Myocyte (in vitro differentiated cells): ENCODE results near the gene GGTLC1. TPM values are rescaled to one million over a fixed set of nuclear protein-coding genes. Genes with fewer than 3 reads are reported as not detected.
"Not testable (repeated sequence)": the region's sequence is repeated elsewhere in the genome, so short reads cannot be mapped to it uniquely, and the experiment has no call there.

Experiments used
- DNase-seq: peaks from one replicate; pipeline ENCODE4 v3.0.0-alpha.2; 2012; ENCODE audit warnings: low read depth
- total RNA-seq: library from RNA; depleted of rRNA; stranded (reverse); fragments of >200 nt; gene quantifications from 2 replicates; pipeline ENCODE4 v1.2.3, GENCODE V29; 2014

GGTLC1 gene
- total RNA-seq, 1 donor from 2014 or later, result not detected

DNA sequence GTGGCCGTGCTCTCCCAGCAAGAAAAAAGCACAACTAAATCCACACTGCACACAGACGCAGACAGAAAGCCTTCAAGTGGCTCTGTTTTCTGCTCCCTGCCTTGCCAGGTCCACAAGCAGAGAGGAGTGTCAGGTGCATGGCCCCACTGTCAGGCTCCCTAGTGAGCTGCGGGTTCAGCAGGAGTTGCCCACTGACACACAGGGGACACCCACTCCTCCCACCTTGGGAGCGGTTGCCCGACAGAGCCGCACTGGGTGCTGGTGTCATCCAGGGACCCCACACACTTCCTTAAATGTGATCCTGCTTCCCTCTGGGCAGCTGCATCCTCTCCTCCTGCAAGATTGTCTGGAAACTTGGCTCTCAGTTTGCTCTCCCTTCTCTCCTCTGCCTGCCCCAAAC lies 6.7 kb upstream of the GGTLC1 start:
- not testable (repeated sequence) for DNase-seq

- not testable (repeated sequence) for DNase-seq
Observed at GRCh38 chr20:23994001-23994633, 5.5 kb upstream of the GGTLC1 start.

- DNase-seq, result not testable (repeated sequence)
Observed at GRCh38 chr20:23993440-23993839, 4.9 kb upstream of the GGTLC1 start.

DNA sequence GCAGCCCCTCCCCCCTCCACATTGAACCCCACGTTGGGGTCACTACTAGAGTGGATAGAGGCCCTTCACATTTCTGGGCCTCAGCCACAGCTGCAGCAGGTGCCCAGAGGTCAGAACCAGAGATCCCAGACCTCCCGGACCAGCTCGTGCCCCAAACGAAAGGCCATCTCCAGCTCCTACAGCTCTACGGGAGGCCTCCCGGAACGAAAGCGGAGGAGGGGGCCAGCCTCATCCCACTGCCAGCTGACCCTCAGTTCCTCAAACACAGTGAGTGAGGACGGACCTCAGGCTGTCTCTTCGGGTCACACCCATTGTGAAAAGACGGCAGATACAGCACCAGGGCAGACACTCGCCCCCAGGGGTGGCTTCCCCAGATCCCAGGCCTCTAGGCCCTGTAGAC lies 1.7 kb upstream of the GGTLC1 start:
- DNase-seq, result not testable (repeated sequence)

DNA sequence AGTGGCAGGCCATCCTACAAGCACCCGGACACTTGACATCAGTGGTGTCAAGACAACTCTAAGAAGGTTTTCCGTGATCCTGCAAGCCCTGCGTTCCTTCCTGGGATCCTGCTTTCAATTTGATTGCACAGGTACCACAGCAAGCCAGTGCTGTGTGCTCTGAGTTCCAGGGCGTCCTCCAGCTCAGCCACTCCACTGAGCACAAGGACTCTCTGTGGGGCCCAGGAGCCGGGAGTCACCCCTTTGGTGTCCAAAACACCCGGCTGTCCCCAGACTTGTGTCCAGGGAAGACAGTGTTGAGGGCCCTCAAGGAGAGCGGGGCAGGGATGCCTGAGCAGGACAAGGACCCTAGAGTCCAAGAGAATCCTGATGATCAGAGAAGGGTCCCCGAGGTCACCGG lies 387 bp upstream of the GGTLC1 start:
- DNase-seq, result not testable (repeated sequence)

GRCh38 chr20:23986716-23987115 lies 1.9 kb downstream of the GGTLC1 start:
- not testable (repeated sequence) for DNase-seq

- not testable (repeated sequence) for DNase-seq
Observed at GRCh38 chr20:23986310-23986709, 2.3 kb downstream of the GGTLC1 start.

GRCh38 chr20:23985790-23986225 lies 2.8 kb downstream of the GGTLC1 start:
- DNase-seq, result not testable (repeated sequence)

GRCh38 chr20:23985066-23985789 lies 3.4 kb downstream of the GGTLC1 start:
- not testable (repeated sequence) for DNase-seq

DNA sequence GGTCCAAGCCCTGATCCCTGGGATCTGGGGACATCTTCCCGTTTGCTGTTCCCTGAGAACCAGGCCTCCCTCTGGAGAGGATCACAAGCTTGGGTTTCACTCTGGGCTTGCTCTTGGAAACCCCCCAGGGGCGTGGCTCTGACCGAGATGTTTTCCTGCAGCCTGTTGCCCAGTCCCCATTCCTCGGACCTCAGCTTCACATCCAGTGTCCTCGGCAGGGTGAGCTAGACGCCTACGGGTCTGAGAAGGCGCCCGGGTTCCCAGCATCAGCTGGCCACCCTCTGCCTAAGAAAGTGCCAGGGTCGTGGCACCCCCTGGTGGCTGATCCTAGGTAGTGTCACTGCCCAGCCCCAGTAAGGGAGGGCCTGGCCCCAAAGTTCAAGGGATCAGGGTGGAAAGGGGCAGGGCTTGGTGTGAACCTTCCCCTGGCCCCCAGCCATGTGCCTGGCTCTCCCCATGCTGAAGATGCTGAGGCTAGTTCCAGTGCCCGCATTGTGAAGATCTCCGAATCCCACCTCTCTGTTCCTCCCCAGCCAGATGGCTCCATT lies 4.0 kb downstream of the GGTLC1 start:
- DNase-seq, result not testable (repeated sequence)

- not testable (repeated sequence) for DNase-seq
Observed at GRCh38 chr20:23982112-23983018, 6.2 kb downstream of the GGTLC1 start.

DNA sequence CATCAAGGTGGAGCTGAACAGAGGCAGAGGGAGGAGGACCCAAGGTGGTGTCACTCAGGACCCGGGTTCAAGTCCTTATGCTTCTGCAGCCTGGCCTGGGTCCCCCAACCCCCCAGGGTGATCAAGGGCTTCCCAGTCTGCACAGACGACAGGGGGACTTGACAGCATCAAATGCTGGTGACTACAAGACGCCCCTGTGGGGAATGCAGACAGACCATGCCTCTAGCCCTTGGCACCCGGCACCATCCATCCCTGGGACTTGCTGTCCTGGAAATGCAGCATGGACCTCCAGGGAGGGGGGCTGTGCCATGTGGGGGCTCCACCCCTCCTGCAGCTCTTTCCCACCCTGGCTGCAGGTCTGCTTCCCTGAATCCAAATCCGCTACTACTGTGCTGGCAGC lies 7.1 kb downstream of the GGTLC1 start:
- not testable (repeated sequence) for DNase-seq

DNA sequence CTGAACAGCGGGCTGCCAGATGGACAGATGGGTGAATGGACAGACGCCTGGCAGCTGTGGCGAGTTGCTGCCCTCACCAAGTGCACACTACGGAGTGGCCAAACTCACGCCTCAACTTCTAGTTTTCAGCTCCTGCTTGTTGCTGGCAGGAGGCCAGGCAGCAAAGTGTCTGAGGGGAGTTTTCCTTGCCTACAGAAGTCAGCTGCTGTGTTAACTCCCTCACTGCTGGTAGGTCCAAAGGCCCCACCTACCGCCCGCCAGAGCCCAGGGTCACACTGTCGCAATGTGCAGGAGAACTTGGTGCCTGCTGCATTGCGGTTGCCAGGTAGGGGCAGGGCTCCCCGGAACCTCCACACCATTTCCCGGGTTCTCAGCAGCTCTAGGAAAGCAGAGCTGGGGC lies 7.6 kb downstream of the GGTLC1 start:
- DNase-seq, result not testable (repeated sequence)

DNA sequence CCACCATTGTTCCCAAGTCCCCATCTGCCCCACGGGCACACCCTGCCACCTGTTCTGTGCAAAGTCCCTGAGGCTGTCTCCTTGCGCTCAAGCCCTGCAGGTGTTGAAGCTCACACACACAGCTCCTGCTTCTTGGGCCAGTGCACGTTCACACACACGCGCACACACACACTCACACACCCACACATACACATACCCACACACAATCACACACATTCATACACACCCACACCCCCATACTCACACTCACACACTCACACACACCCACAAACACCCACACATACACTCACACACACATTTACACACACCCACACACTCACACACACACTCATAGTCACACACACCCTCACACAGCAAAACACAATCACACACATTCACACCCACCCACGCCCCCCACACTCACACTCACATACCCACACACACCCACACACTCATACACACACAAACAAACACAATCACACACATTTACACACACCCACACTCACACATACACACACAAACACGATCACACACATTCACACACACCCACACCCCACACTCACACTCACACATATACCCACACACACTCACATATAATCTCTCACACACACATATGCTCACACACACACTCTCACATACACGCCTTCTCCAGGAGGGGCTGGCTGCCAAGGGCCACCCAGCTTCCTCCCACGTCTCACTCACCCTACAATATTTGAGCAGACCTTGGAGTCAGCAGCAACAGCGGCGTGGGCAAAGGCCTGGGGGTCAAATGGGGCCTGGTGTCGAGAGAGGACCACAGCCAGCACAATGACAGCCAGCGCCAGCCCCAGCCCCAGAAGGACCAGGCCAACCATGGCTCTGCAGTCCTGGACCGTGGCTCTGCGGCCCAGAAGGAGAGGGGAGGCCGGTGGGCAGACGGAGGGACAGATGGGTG lies 8.4 kb downstream of the GGTLC1 start:
- not testable (repeated sequence) for DNase-seq

DNA sequence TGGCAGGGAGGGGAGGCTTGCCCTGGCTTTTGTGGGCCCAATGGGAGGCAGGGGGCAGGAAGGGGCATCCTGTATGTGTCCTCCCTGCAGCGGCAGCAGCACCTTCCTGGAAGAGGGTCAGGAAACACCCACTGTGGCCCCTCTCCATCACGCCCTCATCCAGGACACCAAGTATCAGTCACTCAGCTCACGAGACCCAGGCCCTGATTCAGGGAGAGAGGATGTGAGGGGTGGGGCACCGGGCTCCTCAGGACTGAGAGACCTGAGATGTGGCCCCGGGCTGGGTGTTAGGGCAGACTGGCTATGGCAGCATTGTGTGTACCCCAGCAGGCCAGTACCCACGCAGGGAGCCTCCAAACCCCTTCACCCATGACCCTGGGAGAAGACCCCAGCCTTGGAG lies 9.2 kb downstream of the GGTLC1 start:
- not testable (repeated sequence) for DNase-seq

DNA sequence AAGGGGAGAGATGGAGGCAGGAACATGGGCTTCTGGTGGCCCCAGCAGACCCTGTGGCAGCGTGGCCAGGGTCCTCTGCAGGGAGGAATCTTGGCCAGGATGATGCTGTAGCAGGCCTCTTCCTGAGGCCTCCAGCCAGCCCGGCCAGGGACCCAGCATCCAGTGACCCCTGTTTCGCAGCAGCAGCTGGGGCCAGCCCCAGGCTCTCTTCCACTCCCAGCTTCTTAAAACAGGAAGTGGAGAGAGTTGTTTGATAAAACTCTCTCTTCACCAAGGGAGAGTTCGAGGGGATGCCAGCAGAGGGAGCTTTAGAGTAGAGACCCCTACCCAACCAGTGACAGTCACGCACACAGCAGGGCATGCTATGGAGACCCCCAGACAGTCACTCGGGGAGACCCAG lies 10.1 kb downstream of the GGTLC1 start:
- DNase-seq, result not testable (repeated sequence)

DNA sequence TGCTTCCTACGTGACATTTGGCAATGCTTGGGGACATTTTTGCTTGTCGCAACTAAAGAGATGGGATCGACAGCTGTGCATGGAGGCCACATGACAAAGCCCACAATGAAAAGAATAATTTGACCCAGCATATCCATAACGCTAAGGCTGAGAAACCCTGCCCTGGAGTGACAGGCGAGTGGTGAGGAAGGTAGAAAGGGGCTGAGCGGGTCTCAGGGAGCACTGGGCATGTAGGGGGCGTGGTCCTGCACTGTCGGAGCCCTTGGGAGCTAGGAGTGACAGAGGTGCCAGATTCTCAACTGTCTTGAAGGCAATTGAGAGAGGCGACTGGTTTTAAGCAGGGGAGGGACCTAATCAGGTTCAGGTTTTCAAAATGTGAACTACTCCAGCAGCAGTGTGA lies 13.6 kb downstream of the GGTLC1 start:
- no peak for DNase-seq

- DNase-seq, result no peak
Observed at GRCh38 chr20:23971310-23971709, 17.3 kb downstream of the GGTLC1 start.

- DNase-seq, result no peak
Observed at GRCh38 chr20:23970049-23970448, 18.5 kb downstream of the GGTLC1 start.

GRCh38 chr20:23967616-23967979 lies 21.0 kb downstream of the GGTLC1 start:
- no peak for DNase-seq
